Midbrain (tissue), 1 donor: Measurements from ENCODE around the gene KCNK15.

ENCODE experiments used
- DNase-seq: peaks from one replicate; lab custom pipeline; 2025; lab: John Stamatoyannopoulos, UW

KCNK15 gene

GRCh38 chr20:44788706-44789456 lies 43.2 kb downstream of the KCNK15 start:
- no peak for DNase-seq

- DNase-seq, result no peak
These were observed 45.2 kb downstream of the KCNK15 start for GRCh38 chr20:44790638-44791393.

- DNase-seq, result no peak
These were observed 47.1 kb downstream of the KCNK15 start for GRCh38 chr20:44792796-44793195.

- no peak for DNase-seq
These were observed 50.2 kb downstream of the KCNK15 start for GRCh38 chr20:44795836-44796235.

- no peak for DNase-seq
These were observed 50.6 kb downstream of the KCNK15 start for GRCh38 chr20:44796311-44796710.

GRCh38 chr20:44796758-44797457 lies 51.2 kb downstream of the KCNK15 start:
- DNase-seq, result no peak

- no peak for DNase-seq
These were observed 54.0 kb downstream of the KCNK15 start for GRCh38 chr20:44799691-44800090.

GRCh38 chr20:44800391-44801046 lies 54.9 kb downstream of the KCNK15 start:
- no peak for DNase-seq
